Cardiac muscle cell (in vitro differentiated cells and primary cell): ENCODE results near the gene PSMD8. TPM values are rescaled to one million over a fixed set of nuclear protein-coding genes. Genes with fewer than 3 reads are reported as not detected.
A peak's percentile ranks its signal among the peaks of the same experiment; 100 is the strongest.

Experiments used
- DNase-seq, 2 donors: peaks; one replicate each; pipeline versions ENCODE4 v3.0.0 to v3.0.0-alpha.2; 2010 to 2017; ENCODE audit warnings: low read depth in 1 of 2, low spot score in 1 of 2
- H3K27ac ChIP-seq: fragments of 200-600 bp; sonication (generic); 2 replicates; pipeline ENCODE4 v1.5.1; 2016
- H3K27me3 ChIP-seq: fragments of 200-600 bp; sonication (generic); 2 replicates; pipeline ENCODE4 v1.6.0; 2016; ENCODE audit warnings: control low read depth
- H3K36me3 ChIP-seq: fragments of 200-600 bp; sonication (generic); 2 replicates; pipeline ENCODE4 v1.5.1; 2016; ENCODE audit warnings: control low read depth
- H3K4me1 ChIP-seq: fragments of 200-600 bp; sonication (generic); 2 replicates; pipeline ENCODE4 v1.8.1; 2017; ENCODE audit warnings: low read depth, mild to moderate bottlenecking, mixed run types
- H3K4me3 ChIP-seq: fragments of 200-600 bp; sonication (generic); 2 replicates; pipeline ENCODE4 v1.5.1; 2016; ENCODE audit warnings: mild to moderate bottlenecking
- H3K9me3 ChIP-seq: fragments of 200-600 bp; sonication (generic); 2 replicates; pipeline ENCODE4 v1.5.1; 2017; ENCODE audit warnings: low read depth, mild to moderate bottlenecking, control low read depth
- CTCF ChIP-seq: IDR thresholded peaks from 2 replicates; pipeline ENCODE4 v1.5.1; 2012; ENCODE audit warnings: low read depth, mild to moderate bottlenecking, low read length
- polyA plus RNA-seq: library from polyadenylated mRNA; unstranded; fragments of >200 nt; fragmentation: Nextera tagmentation; extraction: Ambion mirVana; gene quantifications from 2 replicates; pipeline ENCODE4 v1.2.1, GENCODE V29; 2016
- total RNA-seq: library from RNA; depleted of rRNA; stranded (reverse); fragments of >200 nt; gene quantifications from 2 replicates; pipeline ENCODE4 v1.2.3, GENCODE V29; 2016

PSMD8 gene
- total and polyA plus RNA-seq, 2 experiments from 2014 or later = 233 to 303 TPM

GRCh38 chr19:38383743-38384142 is 9.4 kb downstream of the PSMD8 start:
- Histone ChIP-seq H3K36me3 (peaks cover 28% of the 10 kb centered on the region), H3K9me3 (no peaks in the 10 kb centered on the region), H3K4me3 (no peak overlapping the region), H3K27me3 (no peaks in the 10 kb centered on the region), H3K4me1 (no peaks in the 10 kb centered on the region), H3K27ac (no peak overlapping the region)
- TF ChIP-seq CTCF = no peak
- no peak for DNase-seq

DNA sequence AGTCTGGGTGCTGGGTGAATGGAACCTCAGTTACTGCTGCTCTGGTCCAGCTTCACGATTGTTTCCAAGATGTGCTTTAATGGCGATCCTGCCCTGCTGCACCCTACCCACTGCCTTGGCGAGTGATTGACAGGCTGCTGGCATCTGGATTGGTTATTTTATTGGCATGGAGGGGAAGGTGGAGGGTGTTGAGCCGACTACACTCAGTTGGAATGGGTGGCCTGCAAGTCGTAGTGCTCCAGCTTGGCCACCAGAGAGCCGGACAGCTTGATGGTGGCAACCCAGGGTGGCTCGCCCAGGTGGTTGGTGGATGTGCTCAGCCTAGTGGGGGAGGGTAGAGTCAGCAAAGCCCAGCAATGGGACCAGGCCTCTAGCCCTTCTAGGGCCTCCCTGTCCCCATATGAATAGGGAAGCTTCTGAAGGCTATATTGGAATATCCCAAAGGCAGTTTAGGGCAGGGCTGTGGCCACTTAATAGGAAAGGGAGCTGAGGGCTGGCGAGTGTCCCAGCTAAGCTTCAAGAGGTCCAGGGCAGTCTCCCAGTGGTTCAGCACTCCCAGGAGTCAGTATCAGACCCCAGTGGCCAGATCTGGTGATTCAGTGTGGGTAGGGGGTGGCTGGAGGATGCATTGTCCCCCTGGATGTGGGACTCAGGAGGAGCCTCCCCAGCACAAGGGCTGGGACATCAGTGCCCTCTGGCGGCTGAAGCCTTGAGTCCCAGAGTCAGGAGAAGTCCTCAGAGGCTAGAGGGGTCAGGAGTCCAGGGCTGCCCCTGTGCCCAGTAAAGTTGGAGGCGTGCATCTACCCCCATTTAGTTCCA is 10.0 kb downstream of the PSMD8 start:
- peak; percentile 46 for TF ChIP-seq CTCF
- peak in 1 of 2 donors; percentile 38 for DNase-seq
- H3K27ac ChIP-seq = no peak overlapping the region
- no peak overlapping the region for H3K4me3 ChIP-seq
- H3K36me3 ChIP-seq = peaks cover 26% of the 10 kb centered on the region
- no peaks in the 10 kb centered on the region for H3K4me1 ChIP-seq
- H3K27me3 ChIP-seq = no peaks in the 10 kb centered on the region
- no peaks in the 10 kb centered on the region for H3K9me3 ChIP-seq

GRCh38 chr19:38385057-38385803 is 10.9 kb downstream of the PSMD8 start:
- Histone ChIP-seq H3K27ac (no peak overlapping the region), H3K27me3 (no peaks in the 10 kb centered on the region), H3K4me3 (no peak overlapping the region), H3K4me1 (no peaks in the 10 kb centered on the region), H3K36me3 (peaks cover 26% of the 10 kb centered on the region), H3K9me3 (no peaks in the 10 kb centered on the region)
- DNase-seq = no peak
- peak; percentile 0 for TF ChIP-seq CTCF

GRCh38 chr19:38385804-38386257 is 11.5 kb downstream of the PSMD8 start:
- Histone ChIP-seq H3K27ac (no peak overlapping the region), H3K9me3 (no peaks in the 10 kb centered on the region), H3K4me3 (no peak overlapping the region), H3K27me3 (no peaks in the 10 kb centered on the region), H3K36me3 (peaks cover 25% of the 10 kb centered on the region), H3K4me1 (no peaks in the 10 kb centered on the region)
- no peak for DNase-seq
- no peak for TF ChIP-seq CTCF

- H3K9me3 ChIP-seq = no peaks in the 10 kb centered on the region
- no peaks in the 10 kb centered on the region for H3K27me3 ChIP-seq
- no peaks in the 10 kb centered on the region for H3K4me1 ChIP-seq
- no peak overlapping the region for H3K4me3 ChIP-seq
- no peak for DNase-seq
- no peak for TF ChIP-seq CTCF
- peaks cover 18% of the 10 kb centered on the region for H3K36me3 ChIP-seq
- no peak overlapping the region for H3K27ac ChIP-seq
Observed at GRCh38 chr19:38386300-38386970, 12.1 kb downstream of the PSMD8 start.
